HCT116 (cell line): Measurements from ENCODE around the gene MLX. TPM values are rescaled to one million over a fixed set of nuclear protein-coding genes. Genes with fewer than 3 reads are reported as not detected.
"Not testable (repeated sequence)": the region's sequence is repeated elsewhere in the genome, so short reads cannot be mapped to it uniquely, and the experiment has no call there.

Experiments
- ATAC-seq: fragments of 200-7000 bp; cut with Tn5 transposase; 2 replicates; pipeline ENCODE4 v1.9.1; 2020; ENCODE audit warnings: mild to moderate bottlenecking, moderate library complexity
- BruUV-seq: library from RNA; stranded (reverse); fragments of 400-500 nt; replicated peaks from 2 replicates; lab custom pipeline; 2021; lab: Mats Ljungman, UMichigan
- CTCF ChIA-PET: fragments of 300-600 bp; sonication (Branson Sonifier 250); formaldehyde crosslinking; loops from one replicate; lab custom pipeline; 2021; ENCODE audit warnings: antibody characterized with exemption; lab: Charles Lee
- POLR2A ChIA-PET: fragments of 300-600, 350-600 bp; sonication (Branson Sonifier 250); formaldehyde crosslinking; loops from one replicate; lab custom pipeline; 2021; ENCODE audit warnings: antibody characterized with exemption; lab: Charles Lee
- RAD21 ChIA-PET, 2 experiments: fragments of 300-600 bp; sonication (Branson Sonifier 250); formaldehyde crosslinking; loops; one replicate each; lab custom pipeline; 2023; ENCODE audit warnings: low total read pairs in 2 of 2; ENCODE audit not compliant: uncharacterized antibody in 2 of 2, unreplicated experiment in 2 of 2, low non-redundant PET in 1 of 2; lab: Charles Lee
- DNase-seq: peaks from one replicate; pipeline ENCODE4 v3.0.0-alpha.2; 2010; ENCODE audit warnings: low read depth, low spot score
- H2AFZ ChIP-seq: fragments of 200-600 bp; shearing (Covaris generic), sonication (generic); 2 replicates; pipeline ENCODE4 v1.6.1; 2017; ENCODE audit warnings: low read depth, mixed run types, mixed read lengths, antibody characterized with exemption, low read length; ENCODE audit not compliant: poor library complexity, severe bottlenecking
- H3K27ac ChIP-seq: 2 replicates; pipeline ENCODE4 v1.5.1; 2012; ENCODE audit warnings: low read depth, low read length
- H3K27me3 ChIP-seq: fragments of 200-600 bp; sonication (generic); 2 replicates; pipeline ENCODE4 v1.6.1; 2016; ENCODE audit warnings: mixed run types, low read length, mixed read lengths; ENCODE audit not compliant: insufficient read depth
- H3K36me3 ChIP-seq, 2 experiments: fragments of 200-500 bp in 1 of 2; fragments of 200-600 bp in 1 of 2; sonication (Bioruptor generic) in 1 of 2; sonication (generic) in 1 of 2; 2 replicates each; pipeline versions ENCODE4 v1.5.1 to v1.6.1; 2014 to 2016; ENCODE audit warnings: low read length in 2 of 2, inconsistent platforms in 1 of 2, mixed read lengths in 1 of 2, mixed run types in 1 of 2; ENCODE audit not compliant: insufficient read depth in 2 of 2, control insufficient read depth in 1 of 2
- H3K4me1 ChIP-seq, 2 experiments: fragments of 200-600 bp in 1 of 2; sonication (generic) in 1 of 2; 2 replicates each; pipeline versions ENCODE4 v1.5.1 to v1.6.1; 2012 to 2017; ENCODE audit warnings: low read length in 2 of 2, inconsistent platforms in 1 of 2, mild to moderate bottlenecking in 1 of 2, mixed read lengths in 1 of 2, mixed run types in 1 of 2, moderate library complexity in 1 of 2; ENCODE audit not compliant: insufficient read depth in 2 of 2, control insufficient read depth in 1 of 2
- H3K4me2 ChIP-seq: fragments of 200-600 bp; sonication (generic); 2 replicates; pipeline ENCODE4 v1.6.1; 2017; ENCODE audit warnings: mixed run types, low read length, mixed read lengths
- H3K4me3 ChIP-seq, 2 experiments: fragments of 200-600 bp in 1 of 2; sonication (generic) in 1 of 2; replicated peaks in 1 of 2; 2 replicates each; pipeline ENCODE4 v1.5.1; 2011 to 2016; ENCODE audit warnings: low read length in 2 of 2, control low read depth in 1 of 2, low read depth in 1 of 2, mild to moderate bottlenecking in 1 of 2, mixed read lengths in 1 of 2, mixed run types in 1 of 2
- H3K79me2 ChIP-seq: fragments of 200-600 bp; sonication (generic); 2 replicates; pipeline ENCODE4 v1.6.1; 2017; ENCODE audit warnings: mild to moderate bottlenecking, mixed run types, low read length, moderate library complexity, mixed read lengths; ENCODE audit not compliant: insufficient read depth
- H3K9ac ChIP-seq: fragments of 200-600 bp; sonication (generic); 2 replicates; pipeline ENCODE4 v1.6.1; 2016; ENCODE audit warnings: low read length, mixed read lengths
- H3K9me2 ChIP-seq: fragments of 200-600 bp; sonication (generic), shearing (Covaris generic); 2 replicates; pipeline ENCODE4 v1.6.1; 2017; ENCODE audit warnings: mixed run types, mild to moderate bottlenecking, moderate library complexity; ENCODE audit not compliant: insufficient read depth
- H3K9me3 ChIP-seq, 2 experiments: fragments of 200-500 bp in 1 of 2; fragments of 200-600 bp in 1 of 2; sonication (Bioruptor generic) in 1 of 2; sonication (generic) in 1 of 2; 2 replicates each; pipeline ENCODE4 v1.6.1; 2014 to 2017; ENCODE audit warnings: low read length in 2 of 2, mixed read lengths in 2 of 2, inconsistent platforms in 1 of 2, low read depth in 1 of 2, mild to moderate bottlenecking in 1 of 2, mixed run types in 1 of 2, moderate library complexity in 1 of 2; ENCODE audit not compliant: control insufficient read depth in 1 of 2, insufficient read depth in 1 of 2
- H4K20me1 ChIP-seq: fragments of 200-600 bp; sonication (generic), shearing (Covaris generic); 2 replicates; pipeline ENCODE4 v1.6.1; 2017; ENCODE audit warnings: mixed run types, mild to moderate bottlenecking, moderate library complexity; ENCODE audit not compliant: insufficient read depth
- CTCF ChIP-seq, 3 experiments: fragments of 200-600 bp in 1 of 3; sonication (generic) in 1 of 3; IDR thresholded peaks in 2 of 3; conservative IDR thresholded peaks in 1 of 3; 2 replicates each; pipeline ENCODE4 v1.5.1; 2012 to 2017; ENCODE audit warnings: low read depth in 2 of 3, low read length in 2 of 3, antibody characterized with exemption in 1 of 3, borderline replicate concordance in 1 of 3, control low read depth in 1 of 3, mild to moderate bottlenecking in 1 of 3, mixed read lengths in 1 of 3, mixed run types in 1 of 3, moderate library complexity in 1 of 3; ENCODE audit not compliant: insufficient read depth in 1 of 3
- ELF1 ChIP-seq: IDR thresholded peaks from 2 replicates; pipeline ENCODE4 v1.6.1; 2012; ENCODE audit warnings: low read depth, borderline replicate concordance
- EZH2 ChIP-seq: fragments of 200-600 bp; sonication (generic); IDR thresholded peaks from 2 replicates; pipeline ENCODE4 v1.6.1; 2017; ENCODE audit warnings: antibody characterized with exemption, mixed run types
- FOSL1 ChIP-seq: IDR thresholded peaks from 2 replicates; pipeline ENCODE4 v1.6.1; 2012; ENCODE audit warnings: low read depth
- POLR2A ChIP-seq: IDR thresholded peaks from 2 replicates; pipeline ENCODE4 v1.7.0; 2011; ENCODE audit warnings: borderline replicate concordance; ENCODE audit not compliant: insufficient read depth, insufficient read length; ENCODE audit errors: extremely low read depth
- RAD21 ChIP-seq: IDR thresholded peaks from 2 replicates; pipeline ENCODE4 v1.6.1; 2012; ENCODE audit warnings: low read depth, mild to moderate bottlenecking
- REST ChIP-seq: IDR thresholded peaks from 2 replicates; pipeline ENCODE4 v1.6.1; 2012; ENCODE audit warnings: low read depth
- SIN3A ChIP-seq: IDR thresholded peaks from 2 replicates; pipeline ENCODE4 v1.6.1; 2012; ENCODE audit warnings: low read depth
- SP1 ChIP-seq: IDR thresholded peaks from 2 replicates; pipeline ENCODE4 v1.6.1; 2012; ENCODE audit warnings: low read depth
- TCF7L2 ChIP-seq: IDR thresholded peaks from 2 replicates; pipeline ENCODE4 v1.7.0; 2011; ENCODE audit warnings: borderline replicate concordance, inconsistent platforms; ENCODE audit not compliant: insufficient read depth, insufficient read length; ENCODE audit errors: extremely low read depth
- intact Hi-C: fragments of 100-400 bp; cut with micrococcal nuclease; formaldehyde crosslinking; loops from 2 replicates; pipeline ENCODE4 v1.10.0; 2022
- total RNA-seq: library from RNA; stranded (reverse); gene quantifications from one replicate; pipeline ENCODE4 v1.2.1, GENCODE V29; 2021; ENCODE audit not compliant: unreplicated experiment

The MLX gene
- total RNA-seq, 1 experiment from 2014 or later: 47.9 TPM

- intact Hi-C loops, BruUV-seq, H3K9me3 ChIP-seq, H3K27me3 ChIP-seq, H3K9ac ChIP-seq, H4K20me1 ChIP-seq, H3K27ac ChIP-seq: not testable (repeated sequence)
- peaks cover 17% of the 10 kb centered on the region; the same call in 1 of the 2 replicates for H3K79me2 ChIP-seq
- peak overlapping the region; percentile 86 for H3K4me2 ChIP-seq
- POLR2A ChIA-PET: interaction anchor here (1.6 kb wide), 1 partner anchor 133 kb away, joined by 3 read pairs; the partner anchor contains the start of gene CAVIN1
- TF ChIP-seq CTCF (IDR thresholded peaks at IDR 0.05 in 2 of 3, conservative IDR thresholded peaks at IDR 0.05 in 1 of 3; ENCODE audit: borderline replicate concordance in 1 of 3, insufficient read depth in 1 of 3, low read depth in 2 of 3, low read length in 2 of 3): peak in 2 of 3 experiments; percentile 41 to 45; a peak in 4 of 6 replicates
- TF ChIP-seq, all 23 proteins: peak for 1; not testable (repeated sequence) for 22
- CTCF ChIA-PET, H3K9me2 ChIP-seq, H3K36me3 ChIP-seq, DNase-seq, H2AFZ ChIP-seq, H3K4me3 ChIP-seq, RAD21 ChIA-PET: not testable (repeated sequence)
- peak; percentile 68 for ATAC-seq
- peaks cover 13 to 39% of the 10 kb centered on the region in 2 experiments for H3K4me1 ChIP-seq
Measured at GRCh38 chr17:42555961-42556617, 10.8 kb upstream of the MLX start.

GRCh38 chr17:42559075-42559474, 7.8 kb upstream of the MLX start:
- H3K79me2 ChIP-seq: peaks cover 29% of the 10 kb centered on the region
- ATAC-seq (no peak), DNase-seq (no peak)
- H3K4me2 ChIP-seq: peak overlapping the region; percentile 28; the same call in 1 of the 2 replicates
- no peaks in the 10 kb centered on the region for H3K9me3 ChIP-seq
- peak overlapping the region; percentile 9; the same call in 1 of the 2 replicates for H3K9ac ChIP-seq
- no peak overlapping the region for H3K4me3 ChIP-seq
- RAD21 ChIA-PET: no interaction called here
- POLR2A ChIA-PET: no interaction called here
- intact Hi-C loops: no loop called here
- H3K4me1 ChIP-seq: peaks cover 27 to 49% of the 10 kb centered on the region in 2 experiments
- no peaks in the 10 kb centered on the region for H3K9me2 ChIP-seq
- no peaks in the 10 kb centered on the region for H3K27me3 ChIP-seq
- H3K36me3 ChIP-seq: peaks cover 0 to 1% of the 10 kb centered on the region in 2 experiments; a peak in 2 of 4 replicates
- H4K20me1 ChIP-seq: no peaks in the 10 kb centered on the region
- CTCF ChIA-PET: no interaction called here
- H2AFZ ChIP-seq: no peak overlapping the region
- H3K27ac ChIP-seq: no peak overlapping the region
- BruUV-seq: no TSS peak
- no peak for TF ChIP-seq SP1
- TF ChIP-seq POLR2A: no peak
- no peak for TF ChIP-seq TCF7L2
- TF ChIP-seq CTCF (IDR thresholded peaks at IDR 0.05 in 2 of 3, conservative IDR thresholded peaks at IDR 0.05 in 1 of 3; ENCODE audit: borderline replicate concordance in 1 of 3, insufficient read depth in 1 of 3, low read depth in 2 of 3, low read length in 2 of 3): no peak
- TF ChIP-seq SIN3A: no peak
- no peak for TF ChIP-seq EZH2
- TF ChIP-seq REST: no peak
- TF ChIP-seq FOSL1: no peak
- no peak for TF ChIP-seq ELF1
- no peak for TF ChIP-seq RAD21
